ENCODE measurements around the gene STAT5B.
"Not testable (repeated sequence)": the region's sequence is repeated elsewhere in the genome, so short reads cannot be mapped to it uniquely, and the experiment has no call there.

Gene STAT5B

GRCh38 chr17:42266918-42267766 is 9.0 kb downstream of the STAT5B start:
- DNase-seq (ENCODE audit: low spot score), result no peak

- no peak for DNase-seq (ENCODE audit: low spot score)
These were observed 9.7 kb downstream of the STAT5B start for GRCh38 chr17:42266462-42266861.

GRCh38 chr17:42264366-42264765 is 11.8 kb downstream of the STAT5B start:
- not testable (repeated sequence) for DNase-seq (ENCODE audit: low spot score)

- no peak for DNase-seq (ENCODE audit: low spot score)
These were observed 15.9 kb downstream of the STAT5B start for GRCh38 chr17:42260318-42260717.

- DNase-seq (ENCODE audit: low spot score), result no peak
These were observed 20.7 kb downstream of the STAT5B start for GRCh38 chr17:42255445-42255844.

- DNase-seq (ENCODE audit: low spot score), result no peak
These were observed 22.6 kb downstream of the STAT5B start for GRCh38 chr17:42253578-42253977.

GRCh38 chr17:42252597-42253550 is 23.3 kb downstream of the STAT5B start:
- DNase-seq (ENCODE audit: low spot score), result no peak

GRCh38 chr17:42251115-42251514 is 25.1 kb downstream of the STAT5B start:
- no peak for DNase-seq (ENCODE audit: low spot score)

GRCh38 chr17:42249681-42250446 is 26.3 kb downstream of the STAT5B start:
- DNase-seq (ENCODE audit: low spot score), result no peak

DNA sequence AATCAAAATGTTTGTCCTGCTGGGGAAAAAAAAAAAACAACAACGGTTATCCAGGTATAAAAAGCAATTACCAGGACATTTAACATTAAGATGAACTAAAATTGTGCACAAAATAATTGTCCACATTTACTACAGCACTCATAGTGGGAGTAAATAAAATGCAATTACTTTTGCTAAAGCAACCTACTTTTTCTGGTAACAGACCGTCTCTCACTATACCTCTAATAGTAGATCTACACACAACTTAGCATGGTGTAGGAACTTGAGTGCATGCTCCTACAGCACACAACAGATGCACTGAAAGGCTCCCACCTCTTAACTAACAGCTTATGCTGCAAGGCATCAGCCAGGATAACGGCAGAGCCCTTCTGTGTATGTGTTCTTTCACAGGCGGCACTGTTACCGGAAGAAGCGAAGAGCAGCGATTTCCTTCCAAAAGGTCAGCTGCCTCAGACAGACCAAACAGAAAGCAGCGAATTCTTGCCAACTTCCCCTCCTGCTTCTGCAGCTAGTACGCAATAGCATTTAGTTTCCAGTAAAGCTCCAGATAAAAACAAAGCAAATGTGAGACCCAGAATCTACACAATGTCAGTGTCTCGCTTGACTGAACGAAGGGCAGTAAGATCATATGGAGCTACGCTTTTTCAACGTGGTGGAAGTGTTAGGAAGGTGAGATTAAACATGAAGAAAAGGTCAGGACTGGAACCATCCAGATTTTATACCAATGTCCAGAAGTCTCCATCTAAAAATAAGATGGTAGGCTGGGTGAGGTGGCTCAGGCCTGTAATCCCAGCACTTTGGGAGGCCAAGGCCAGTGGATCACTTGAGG is 27.6 kb downstream of the STAT5B start:
- DNase-seq (ENCODE audit: low spot score), result peak; percentile 71

DNA sequence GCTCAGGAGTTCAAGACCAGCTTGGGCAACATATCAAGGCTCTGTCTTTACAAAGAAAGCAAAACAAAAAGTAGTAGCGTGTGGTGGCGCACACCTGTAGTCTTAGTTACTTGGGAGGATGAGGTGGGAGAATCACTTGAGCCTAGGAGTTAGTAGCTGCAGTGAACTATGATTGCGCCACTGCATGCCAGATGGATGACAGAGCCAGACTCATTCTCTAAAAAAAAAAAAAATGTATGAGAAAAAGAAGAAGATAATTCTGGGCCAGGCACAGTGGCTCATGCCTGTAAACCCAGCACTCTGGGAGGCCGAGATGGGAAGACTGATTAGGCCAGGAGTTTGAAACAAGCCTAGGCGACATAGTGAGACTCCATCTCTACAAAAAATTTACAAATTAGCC is 28.5 kb downstream of the STAT5B start:
- no peak for DNase-seq (ENCODE audit: low spot score)

GRCh38 chr17:42246515-42246914 is 29.7 kb downstream of the STAT5B start:
- DNase-seq (ENCODE audit: low spot score), result no peak

DNA sequence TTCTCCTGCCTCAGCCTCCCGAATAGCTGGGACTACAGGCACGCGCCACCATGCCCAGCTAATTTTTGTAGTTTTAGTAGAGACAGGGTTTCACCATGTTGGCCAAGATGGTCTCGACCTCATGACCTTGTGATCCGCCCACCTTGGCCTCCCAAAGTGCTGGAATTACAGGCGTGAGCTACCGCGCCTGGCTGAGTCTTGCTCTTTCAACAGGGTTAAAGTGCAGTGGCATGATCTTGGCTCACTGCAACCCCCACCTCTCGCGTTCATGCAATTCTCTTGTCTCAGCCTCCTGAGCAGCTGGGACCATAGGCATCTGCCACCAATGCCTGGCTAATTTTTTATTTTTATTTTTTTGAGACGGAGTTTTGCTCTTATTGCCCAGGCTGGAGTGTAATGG is 31.0 kb downstream of the STAT5B start:
- not testable (repeated sequence) for DNase-seq (ENCODE audit: low spot score)

- not testable (repeated sequence) for DNase-seq (ENCODE audit: low spot score)
These were observed 32.1 kb downstream of the STAT5B start for GRCh38 chr17:42244116-42244515.

- DNase-seq (ENCODE audit: low spot score), result no peak
These were observed 32.7 kb downstream of the STAT5B start for GRCh38 chr17:42243493-42243982.

- DNase-seq (ENCODE audit: low spot score), result no peak
These were observed 34.3 kb downstream of the STAT5B start for GRCh38 chr17:42241871-42242270.

DNA sequence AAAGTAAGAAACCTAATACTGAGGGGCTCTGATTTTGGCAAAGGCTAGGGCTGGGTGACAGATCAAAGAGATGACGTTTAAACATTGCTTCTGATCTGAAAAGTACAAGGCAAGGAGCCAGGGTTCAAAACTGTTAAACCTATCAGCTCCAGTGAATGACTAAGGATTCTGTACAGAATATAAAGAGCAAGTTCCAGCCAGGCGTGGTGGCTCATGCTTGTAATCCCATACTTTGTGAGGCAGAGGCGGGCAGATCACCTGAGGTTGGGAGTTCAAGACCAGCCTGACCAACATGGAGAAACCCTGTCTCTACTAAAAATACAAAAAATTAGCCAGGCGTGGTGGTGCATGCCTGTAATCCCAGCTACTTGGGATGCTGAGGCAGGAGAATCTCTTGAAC is 35.3 kb downstream of the STAT5B start:
- not testable (repeated sequence) for DNase-seq (ENCODE audit: low spot score)

- DNase-seq (ENCODE audit: low spot score), result no peak
These were observed 36.0 kb downstream of the STAT5B start for GRCh38 chr17:42240201-42240600.

DNA sequence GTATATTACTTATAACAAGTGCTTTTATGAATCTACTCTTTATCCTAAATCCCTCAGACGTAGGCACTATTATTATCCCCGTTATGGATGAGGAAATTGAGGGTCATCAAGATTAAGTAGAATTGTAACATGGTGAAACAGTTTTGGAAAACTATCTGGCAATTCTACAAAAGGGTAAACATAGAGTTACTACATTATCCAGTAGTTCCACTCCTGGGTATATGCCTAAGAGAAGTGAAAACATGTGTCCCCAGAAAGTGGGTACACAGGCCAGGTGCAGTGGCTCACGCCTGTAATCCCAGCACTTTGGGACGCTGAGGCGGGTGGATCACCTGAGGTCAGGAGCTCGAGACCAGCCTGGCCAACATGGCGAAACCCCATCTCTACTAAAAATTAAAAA is 36.6 kb downstream of the STAT5B start:
- DNase-seq (ENCODE audit: low spot score), result not testable (repeated sequence)

- no peak for DNase-seq (ENCODE audit: low spot score)
These were observed 39.4 kb downstream of the STAT5B start for GRCh38 chr17:42236760-42237159.

DNA sequence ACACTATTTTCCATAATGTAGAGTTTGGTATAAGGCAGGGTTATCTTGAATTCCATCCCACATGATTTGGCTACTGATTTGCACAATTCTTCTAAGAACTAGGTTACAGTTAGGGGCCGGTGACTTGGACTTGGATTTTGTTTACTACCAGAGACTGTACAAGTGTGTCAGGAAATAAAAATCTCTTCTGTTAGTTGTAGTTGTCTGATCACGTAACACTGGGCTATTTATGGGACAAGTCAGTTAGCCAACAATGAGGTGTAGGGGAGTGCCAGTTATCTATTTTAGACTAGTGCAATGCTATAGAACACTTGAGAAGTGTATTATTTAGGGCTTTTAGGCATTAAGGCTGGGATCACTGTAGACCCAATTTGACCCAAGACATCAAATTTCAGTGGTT is 42.2 kb downstream of the STAT5B start:
- no peak for DNase-seq (ENCODE audit: low spot score)
